B cell (primary cell): Measurements from ENCODE around the gene EHBP1L1. TPM values are rescaled to one million over a fixed set of nuclear protein-coding genes. Genes with fewer than 3 reads are reported as not detected.

Experiments used
- ATAC-seq: fragments of 200-7000 bp; cut with Tn5 transposase; one replicate; pipeline ENCODE4 v1.10.0; 2021; ENCODE audit warnings: low read depth, mild to moderate bottlenecking, moderate number of reproducible peaks, moderate library complexity
- CTCF ChIA-PET: fragments of 350-600 bp; sonication (Branson Sonifier 250); formaldehyde crosslinking; loops from one replicate; lab custom pipeline; 2021; ENCODE audit warnings: antibody characterized with exemption, inconsistent platforms; lab: Charles Lee
- POLR2A ChIA-PET: fragments of 350-600 bp; sonication (Branson Sonifier 250); formaldehyde crosslinking; loops from one replicate; lab custom pipeline; 2021; ENCODE audit warnings: antibody characterized with exemption; lab: Charles Lee
- DNase-seq: peaks from one replicate; pipeline ENCODE4 v3.0.0; 2013
- H2AFZ ChIP-seq: 2 replicates; pipeline ENCODE4 v1.6.1; 2012; ENCODE audit warnings: mild to moderate bottlenecking, low read depth, low read length; ENCODE audit not compliant: insufficient read depth, poor library complexity, severe bottlenecking
- H3K27ac ChIP-seq, 2 donors: 1 replicate in 1 of 2; 2 replicates in 1 of 2; pipeline ENCODE4 v1.5.1; 2012 to 2013; ENCODE audit warnings: low read length in 2 of 2, mild to moderate bottlenecking in 2 of 2, moderate library complexity in 1 of 2
- H3K27me3 ChIP-seq, 4 experiments: fragments of 200-600 bp in 1 of 4; sonication (generic) in 1 of 4; replicated peaks in 1 of 4; 1 replicate in 2 of 4; 2 replicates in 2 of 4; pipeline versions ENCODE4 v1.6.1 to v1.7.0; 2013 to 2016; ENCODE audit warnings: low read length in 3 of 4, mild to moderate bottlenecking in 2 of 4, mixed read lengths in 1 of 4, moderate library complexity in 1 of 4; ENCODE audit not compliant: insufficient read depth in 4 of 4, control insufficient read depth in 3 of 4; ENCODE audit errors: control extremely low read depth in 1 of 4
- H3K36me3 ChIP-seq, 2 experiments: replicated peaks in 1 of 2; 1 replicate in 1 of 2; 2 replicates in 1 of 2; pipeline versions ENCODE4 v1.6.1 to v1.7.1; 2013; ENCODE audit warnings: low read length in 1 of 2; ENCODE audit not compliant: insufficient read depth in 2 of 2, control insufficient read depth in 1 of 2; ENCODE audit errors: control extremely low read depth in 1 of 2, extremely low read depth in 1 of 2
- H3K4me1 ChIP-seq, 2 donors: fragments of 200-600 bp in 1 of 2; sonication (generic) in 1 of 2; 1 replicate in 1 of 2; 2 replicates in 1 of 2; pipeline versions ENCODE4 v1.5.1 to v1.6.1; 2013 to 2017; ENCODE audit warnings: low read length in 2 of 2; ENCODE audit not compliant: control insufficient read depth in 2 of 2, insufficient read depth in 2 of 2
- H3K4me2 ChIP-seq: replicated peaks from 2 replicates; pipeline ENCODE3; 2012; ENCODE audit warnings: mild to moderate bottlenecking, low read depth, low read length; ENCODE audit not compliant: poor library complexity, severe bottlenecking
- H3K4me3 ChIP-seq, 5 experiments: fragments of 200-600 bp in 1 of 5; sonication (generic) in 1 of 5; 1 replicate in 3 of 5; 2 replicates in 2 of 5; pipeline versions ENCODE4 v1.5.1 to v1.7.0; 2011 to 2016; ENCODE audit warnings: low read length in 4 of 5, mild to moderate bottlenecking in 4 of 5, low read depth in 2 of 5, control low read depth in 1 of 5, moderate library complexity in 1 of 5; ENCODE audit not compliant: insufficient read depth in 1 of 5; ENCODE audit errors: control extremely low read depth in 1 of 5, extremely low read depth in 1 of 5
- H3K79me2 ChIP-seq: fragments of 200-600 bp; sonication (generic); one replicate; pipeline ENCODE4 v1.6.0; 2016; ENCODE audit warnings: low read length; ENCODE audit not compliant: control insufficient read depth, insufficient read depth
- H3K9ac ChIP-seq: fragments of 200-600 bp; sonication (generic); 2 replicates; pipeline ENCODE4 v1.6.1; 2017; ENCODE audit warnings: mild to moderate bottlenecking, low read length, moderate library complexity
- H3K9me3 ChIP-seq, 3 donors: one replicate each; pipeline versions ENCODE4 v1.6.1 to v1.7.1; 2013; ENCODE audit warnings: low read length in 2 of 3; ENCODE audit not compliant: control insufficient read depth in 2 of 3, insufficient read depth in 1 of 3; ENCODE audit errors: control extremely low read depth in 1 of 3
- H4K20me1 ChIP-seq: 2 replicates; pipeline ENCODE4 v1.6.0; 2012; ENCODE audit warnings: mild to moderate bottlenecking, low read length; ENCODE audit not compliant: insufficient read depth, control insufficient read depth, poor library complexity, severe bottlenecking
- H3K27ac Mint-ChIP-seq: one replicate; pipeline ENCODE4 v1.8.0; 2021; ENCODE audit warnings: mixed read lengths
- H3K27me3 Mint-ChIP-seq: one replicate; pipeline ENCODE4 v1.8.0; 2021; ENCODE audit warnings: mixed read lengths
- H3K4me1 Mint-ChIP-seq: one replicate; pipeline ENCODE4 v1.8.0; 2021; ENCODE audit warnings: mixed read lengths
- H3K4me3 Mint-ChIP-seq: one replicate; pipeline ENCODE4 v1.8.0; 2021; ENCODE audit warnings: mixed read lengths
- H3K9me3 Mint-ChIP-seq: one replicate; pipeline ENCODE4 v1.8.0; 2022; ENCODE audit warnings: mixed read lengths; ENCODE audit not compliant: insufficient read depth
- CTCF ChIP-seq: fragments of 200-600 bp; IDR thresholded peaks from one replicate; pipeline ENCODE4 v1.8.0; 2022; ENCODE audit warnings: antibody characterized with exemption, mild to moderate bottlenecking
- EZH2 ChIP-seq: IDR thresholded peaks from 2 replicates; pipeline ENCODE4 v1.6.1; 2012; ENCODE audit warnings: borderline replicate concordance, low read depth, mild to moderate bottlenecking, moderate library complexity, low read length; ENCODE audit not compliant: insufficient read depth, poor library complexity, severe bottlenecking
- WGBS: methylation state at CpG from one replicate; pipeline ENCODE4 v1.1.5; 2013; ENCODE audit warnings: missing lambda C conversion rate; ENCODE audit not compliant: insufficient coverage; 5-methylcytosine and 5-hydroxymethylcytosine counted together
- intact Hi-C: fragments of 100-400 bp; cut with micrococcal nuclease; formaldehyde crosslinking; loops from one replicate; pipeline ENCODE4 v1.10.0; 2022
- polyA plus RNA-seq: library from polyadenylated mRNA; depleted of rRNA; stranded (reverse); fragments of >200 nt; gene quantifications from 2 replicates; pipeline ENCODE4 v1.2.3, GENCODE V29; 2012
- total RNA-seq, 2 donors: library from RNA; stranded (reverse); fragments of 120-200 nt in 1 of 2; gene quantifications; 1 replicate in 1 of 2; 2 replicates in 1 of 2; pipeline versions ENCODE4 v1.2.3 to v1.2.4, GENCODE V29; 2013 to 2022

Gene EHBP1L1
- total and polyA plus RNA-seq, 2 donors (not counting 1 experiment from before 2014, with no cell fraction given), result 202 to 279 TPM

GRCh38 chr11:65560555-65561418 is 15.1 kb upstream of the EHBP1L1 start:
- peak overlapping the region; percentile 13 for H3K4me3 Mint-ChIP-seq
- H3K36me3 ChIP-seq, result no peaks in the 10 kb centered on the region
- peaks cover 18 to 30% of the 10 kb centered on the region in 2 donors for H3K4me1 ChIP-seq

More at GRCh38 chr11:65560555-65561418, 15.1 kb upstream of the EHBP1L1 start:
- ATAC-seq (no peak), DNase-seq (no peak)
- Histone ChIP-seq H3K79me2 (peaks cover 71% of the 10 kb centered on the region), H3K27me3 (no peaks in the 10 kb centered on the region), H3K27ac (no peak overlapping the region), H3K4me3 (no peak overlapping the region), H4K20me1 (no peaks in the 10 kb centered on the region), H3K9me3 (no peaks in the 10 kb centered on the region), H3K4me2 (no peak overlapping the region), H2AFZ (no peak overlapping the region), H3K9ac (no peak overlapping the region)
- TF ChIP-seq CTCF (no peak), EZH2 (no peak)
- Mint-ChIP-seq H3K27ac (peak overlapping the region; percentile 63), H3K9me3 (no peaks in the 10 kb centered on the region), H3K27me3 (peaks cover 3% of the 10 kb centered on the region), H3K4me1 (peaks cover 21% of the 10 kb centered on the region)
- 80% methylated on average over 8 of the region's 15 CpGs for WGBS
- ChIA-PET POLR2A (interaction anchor here (0.7 to 1.1 kb wide), 6 partner anchors 7 to 513 kb away, joined by 4 to 11 read pairs (median 6); partner anchors contain the start of gene FAM89B), CTCF (interaction anchor here (0.7 to 2.4 kb wide), 9 partner anchors 7 to 27 kb away, joined by 3 to 18 read pairs (median 4); partner anchors contain the start of gene ZNRD2)
- intact Hi-C loops, result no loop called here
